Transverse colon (tissue), 4 donors: ENCODE results near the gene AJAP1. TPM values are rescaled to one million over a fixed set of nuclear protein-coding genes. Genes with fewer than 3 reads are reported as not detected.

Source experiments
- DNase-seq: peaks from one replicate; pipeline ENCODE4 v3.0.0-alpha.2; 2019
- H3K27ac ChIP-seq, 4 donors: fragments of 200-600 bp; sonication (generic); 2 replicates each; pipeline ENCODE4 v1.5.1; 2016 to 2018; ENCODE audit warnings: inconsistent platforms in 4 of 4
- H3K27me3 ChIP-seq: fragments of 200-600 bp; sonication (generic); 2 replicates; pipeline ENCODE4 v1.5.1; 2017; ENCODE audit warnings: inconsistent platforms
- H3K36me3 ChIP-seq, 4 donors: fragments of 200-600 bp; sonication (generic); 2 replicates each; pipeline ENCODE4 v1.5.1; 2017 to 2019; ENCODE audit warnings: inconsistent platforms in 4 of 4
- H3K4me1 ChIP-seq, 4 donors: fragments of 200-600 bp; sonication (generic); 2 replicates each; pipeline ENCODE4 v1.5.1; 2017 to 2020; ENCODE audit warnings: inconsistent platforms in 4 of 4
- H3K4me3 ChIP-seq, 4 donors: fragments of 200-600 bp; sonication (generic); 1 replicate in 1 of 4; 2 replicates in 3 of 4; pipeline versions ENCODE4 v1.5.1 to v1.6.1; 2017 to 2019; ENCODE audit warnings: inconsistent platforms in 4 of 4
- H3K9me3 ChIP-seq, 2 donors: fragments of 200-600 bp; sonication (generic); 2 replicates each; pipeline ENCODE4 v1.5.1; 2017 to 2019; ENCODE audit warnings: inconsistent platforms in 2 of 2
- EP300 ChIP-seq: sonication (generic); formaldehyde crosslinking; IDR thresholded peaks from one replicate; pipeline ENCODE4 v1.6.1; 2017; ENCODE audit warnings: antibody characterized with exemption, low read depth
- POLR2A ChIP-seq: fragments of 450-650 bp; IDR thresholded peaks from one replicate; pipeline ENCODE4 v1.6.1; 2016; ENCODE audit warnings: antibody characterized with exemption, mild to moderate bottlenecking, moderate library complexity
- POLR2AphosphoS5 ChIP-seq, 3 donors: sonication (generic); formaldehyde crosslinking; IDR thresholded peaks; one replicate each; pipeline ENCODE4 v1.6.1; 2016; ENCODE audit warnings: antibody characterized with exemption in 3 of 3
- WGBS, 2 donors: methylation state at CpG; one replicate each; pipeline ENCODE4 v1.1.5; 2018; ENCODE audit warnings: low coverage in 1 of 2; 5-methylcytosine and 5-hydroxymethylcytosine counted together
- in situ Hi-C, 4 donors: fragments of 200-750 bp; cut with MboI; loops; one replicate each; pipeline versions ENCODE4 v1.15.0 to v1.15.1; 2017; ENCODE audit warnings: low sequenced_read_pairs in 3 of 4, low pct_ligation_motif_present in 1 of 4, low pct_unique_long_range_greater_than_20kb in 1 of 4
- intact Hi-C: fragments of 100-400 bp; cut with DNase I; formaldehyde crosslinking; loops from one replicate; pipeline ENCODE4 v1.15.1; 2023; ENCODE audit warnings: low total_unique reads
- total RNA-seq, 4 donors: library from RNA; depleted of rRNA; stranded (reverse); fragments of >200 nt; gene quantifications; one replicate each; pipeline ENCODE4 v1.1.0, GENCODE V29; 2016
- TF ChIP-seq, protein P1 (sequence below), 5 experiments: fragments of 200-600 bp in 3 of 5; fragments of 450-650 bp in 2 of 5; sonication (generic) in 3 of 5; IDR thresholded peaks; 1 replicate in 2 of 5; 2 replicates in 3 of 5; pipeline ENCODE4 v1.5.1; 2016 to 2017; ENCODE audit warnings: antibody characterized with exemption in 5 of 5, inconsistent platforms in 3 of 5, mild to moderate bottlenecking in 2 of 5, moderate library complexity in 1 of 5

Gene AJAP1
- total RNA-seq, 4 donors from 2014 or later: 0.14 to 0.16 TPM; not detected in 2

DNA sequence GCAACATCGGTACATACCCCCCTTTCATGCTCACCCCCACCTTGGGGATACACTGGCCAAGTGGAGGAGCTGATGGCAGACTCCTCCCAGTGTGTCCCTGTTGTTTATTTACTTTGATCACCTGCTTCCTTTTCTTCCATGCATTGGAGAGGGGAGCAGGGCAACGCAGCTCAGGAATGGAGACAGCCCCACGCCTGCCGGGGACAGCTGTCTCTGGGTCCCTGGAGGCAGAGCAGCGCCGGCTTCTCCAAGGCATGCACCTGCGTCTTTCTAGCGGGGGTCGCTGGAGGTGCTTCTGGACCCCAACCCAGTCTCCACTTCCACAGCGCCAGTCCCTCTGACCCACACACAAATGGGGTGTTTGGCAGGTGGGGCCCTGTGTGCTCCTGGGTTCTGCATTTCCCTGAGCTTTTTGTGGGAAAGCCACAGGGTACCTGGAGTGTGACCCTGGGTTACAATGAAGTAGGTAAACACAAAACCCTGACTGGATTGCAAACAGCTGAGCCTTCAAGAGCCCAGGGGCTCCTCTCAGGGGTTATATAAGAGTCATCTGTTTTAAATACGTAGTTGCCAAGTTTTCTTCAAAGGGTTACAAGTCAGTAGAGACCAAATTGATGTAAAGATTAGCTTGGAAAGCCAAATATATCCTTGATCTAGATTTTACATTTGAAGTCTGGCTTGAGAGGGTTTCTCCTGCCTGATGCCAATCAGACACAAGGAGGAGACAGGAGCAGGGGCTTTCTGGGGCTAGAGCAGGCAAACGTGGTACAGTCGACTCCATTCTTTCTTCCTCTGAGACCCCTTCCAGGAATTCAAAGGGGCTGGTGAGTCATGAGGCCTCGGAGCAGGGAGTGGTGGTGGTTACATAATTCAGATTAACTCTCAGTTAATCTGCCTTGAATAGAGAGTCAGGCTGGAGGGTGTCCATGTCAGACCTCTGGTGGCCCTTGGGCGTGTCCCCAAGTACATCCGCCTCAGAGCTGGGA, 4.5 kb downstream of the AJAP1 start:
- Histone ChIP-seq H3K27me3 (peaks cover 69% of the 10 kb centered on the region), H3K4me1 (peaks cover 0 to 4% (median 0%) of the 10 kb centered on the region in 4 donors), H3K9me3 (no peaks in the 10 kb centered on the region), H3K4me3 (no peak overlapping the region), H3K36me3 (no peaks in the 10 kb centered on the region), H3K27ac (no peak overlapping the region)
- DNase-seq: no peak
- no peak for TF ChIP-seq POLR2AphosphoS5 (IDR thresholded peaks at IDR 0.05)
- TF ChIP-seq, protein P1, sequence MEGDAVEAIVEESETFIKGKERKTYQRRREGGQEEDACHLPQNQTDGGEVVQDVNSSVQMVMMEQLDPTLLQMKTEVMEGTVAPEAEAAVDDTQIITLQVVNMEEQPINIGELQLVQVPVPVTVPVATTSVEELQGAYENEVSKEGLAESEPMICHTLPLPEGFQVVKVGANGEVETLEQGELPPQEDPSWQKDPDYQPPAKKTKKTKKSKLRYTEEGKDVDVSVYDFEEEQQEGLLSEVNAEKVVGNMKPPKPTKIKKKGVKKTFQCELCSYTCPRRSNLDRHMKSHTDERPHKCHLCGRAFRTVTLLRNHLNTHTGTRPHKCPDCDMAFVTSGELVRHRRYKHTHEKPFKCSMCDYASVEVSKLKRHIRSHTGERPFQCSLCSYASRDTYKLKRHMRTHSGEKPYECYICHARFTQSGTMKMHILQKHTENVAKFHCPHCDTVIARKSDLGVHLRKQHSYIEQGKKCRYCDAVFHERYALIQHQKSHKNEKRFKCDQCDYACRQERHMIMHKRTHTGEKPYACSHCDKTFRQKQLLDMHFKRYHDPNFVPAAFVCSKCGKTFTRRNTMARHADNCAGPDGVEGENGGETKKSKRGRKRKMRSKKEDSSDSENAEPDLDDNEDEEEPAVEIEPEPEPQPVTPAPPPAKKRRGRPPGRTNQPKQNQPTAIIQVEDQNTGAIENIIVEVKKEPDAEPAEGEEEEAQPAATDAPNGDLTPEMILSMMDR (IDR thresholded peaks at IDR 0.05): no peak
- no peak for TF ChIP-seq POLR2A
- TF ChIP-seq EP300: no peak
- intact Hi-C loops: no loop called here
- in situ Hi-C loops: no loop called here
- WGBS, 2 donors: 26% methylated on average over 16 of the region's 16 CpGs; no CpG with 5 or more reads in 1 of the 2 donors

DNA sequence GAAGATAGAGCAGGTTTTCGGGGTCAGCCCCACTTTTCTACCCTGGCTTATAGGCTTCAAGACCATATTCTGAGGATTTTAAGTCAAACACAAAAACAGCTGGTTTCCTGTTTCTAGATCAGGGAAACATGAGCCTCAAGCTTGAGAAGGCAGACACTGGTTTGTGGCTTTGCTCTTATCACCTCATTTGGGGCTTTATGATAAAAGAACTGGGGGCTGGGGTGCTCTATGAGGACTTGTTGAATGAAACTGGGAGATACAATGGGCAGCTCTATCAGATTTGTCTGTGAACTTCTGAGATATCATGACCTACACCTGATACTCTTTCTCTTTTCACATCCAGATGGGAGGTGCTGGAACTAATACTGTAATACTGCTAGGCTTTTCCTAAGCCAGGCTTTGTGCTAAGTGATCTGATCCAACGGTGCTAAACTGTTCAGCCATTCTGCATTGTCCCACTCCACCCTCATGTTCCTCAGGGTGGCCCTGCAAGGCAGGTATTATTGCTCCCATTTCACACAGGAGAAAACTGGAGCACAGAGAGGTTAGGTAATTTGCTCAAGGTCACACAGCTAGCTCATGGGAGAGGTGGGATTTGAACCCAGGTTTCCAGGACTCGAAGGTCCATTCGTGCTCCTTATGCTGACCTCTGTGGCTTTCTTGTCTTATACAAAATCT, 6.6 kb downstream of the AJAP1 start:
- Histone ChIP-seq H3K4me1 (no peaks in the 10 kb centered on the region), H3K36me3 (no peaks in the 10 kb centered on the region), H3K9me3 (no peaks in the 10 kb centered on the region), H3K27me3 (peaks cover 51% of the 10 kb centered on the region), H3K4me3 (no peak overlapping the region), H3K27ac (no peak overlapping the region)
- DNase-seq: no peak
- intact Hi-C loops: no loop called here
- 58 to 67% methylated on average over 2 to 4 of the region's 4 CpGs for WGBS, 2 donors
- TF ChIP-seq EP300 (no peak), POLR2A (no peak), POLR2AphosphoS5 (IDR thresholded peaks at IDR 0.05) (no peak)
- TF ChIP-seq, protein P1 (IDR thresholded peaks at IDR 0.05): no peak
- in situ Hi-C loops: no loop called here

GRCh38 chr1:4661595-4661917, 7.1 kb downstream of the AJAP1 start:
- DNase-seq: no peak
- Histone ChIP-seq H3K27ac (no peak overlapping the region), H3K36me3 (no peaks in the 10 kb centered on the region), H3K27me3 (peaks cover 46% of the 10 kb centered on the region), H3K4me1 (no peaks in the 10 kb centered on the region), H3K9me3 (no peaks in the 10 kb centered on the region), H3K4me3 (no peak overlapping the region)
- intact Hi-C loops (no loop called here), in situ Hi-C loops (no loop called here)
- no peak for TF ChIP-seq EP300
- no peak for TF ChIP-seq POLR2A
- no peak for TF ChIP-seq POLR2AphosphoS5 (IDR thresholded peaks at IDR 0.05)
- TF ChIP-seq, protein P1 (IDR thresholded peaks at IDR 0.05): no peak
- WGBS, 2 donors: 45 to 60% methylated on average over 1 to 2 of the region's 2 CpGs

GRCh38 chr1:4662168-4662567, 7.8 kb downstream of the AJAP1 start:
- peaks cover 39% of the 10 kb centered on the region for H3K27me3 ChIP-seq
- 78 to 79% methylated on average over 4 to 13 of the region's 13 CpGs for WGBS, 2 donors
- intact Hi-C loops: no loop called here
- H3K27ac ChIP-seq: no peak overlapping the region
- DNase-seq: no peak
- H3K9me3 ChIP-seq: no peaks in the 10 kb centered on the region
- no peaks in the 10 kb centered on the region for H3K36me3 ChIP-seq
- no peak overlapping the region for H3K4me3 ChIP-seq
- TF ChIP-seq POLR2AphosphoS5 (IDR thresholded peaks at IDR 0.05) (no peak), POLR2A (no peak), EP300 (no peak)
- TF ChIP-seq, protein P1 (IDR thresholded peaks at IDR 0.05): no peak
- no peaks in the 10 kb centered on the region for H3K4me1 ChIP-seq
- in situ Hi-C loops: no loop called here
